Trophoblast cell (in vitro differentiated cells and primary cell): ENCODE results near the gene CFLAR.
"Not testable (repeated sequence)": the region's sequence is repeated elsewhere in the genome, so short reads cannot be mapped to it uniquely, and the experiment has no call there.

ENCODE experiments used
- DNase-seq, 2 donors: peaks; one replicate each; pipeline ENCODE4 v3.0.0-alpha.2; 2016
- H2AFZ ChIP-seq: 2 replicates; pipeline ENCODE4 v1.6.1; 2013; ENCODE audit warnings: low read length, moderate library complexity, mild to moderate bottlenecking; ENCODE audit not compliant: insufficient read depth, poor library complexity
- H2AK5ac ChIP-seq: 2 replicates; pipeline ENCODE4 v1.6.1; 2013; ENCODE audit warnings: mild to moderate bottlenecking, low read length
- H2BK120ac ChIP-seq: 2 replicates; pipeline ENCODE4 v1.6.1; 2013; ENCODE audit warnings: low read length, mild to moderate bottlenecking, moderate library complexity; ENCODE audit not compliant: insufficient read depth, poor library complexity
- H2BK12ac ChIP-seq: 2 replicates; pipeline ENCODE4 v1.6.1; 2013; ENCODE audit warnings: mild to moderate bottlenecking, low read length, moderate library complexity
- H2BK5ac ChIP-seq: 2 replicates; pipeline ENCODE4 v1.6.1; 2013; ENCODE audit warnings: low read length, low read depth, moderate library complexity, mild to moderate bottlenecking; ENCODE audit not compliant: poor library complexity
- H3K14ac ChIP-seq: 2 replicates; pipeline ENCODE4 v1.6.1; 2013; ENCODE audit warnings: mild to moderate bottlenecking, low read length
- H3K18ac ChIP-seq: 2 replicates; pipeline ENCODE4 v1.6.1; 2013; ENCODE audit warnings: mild to moderate bottlenecking, low read length
- H3K23ac ChIP-seq: 2 replicates; pipeline ENCODE4 v1.6.1; 2013; ENCODE audit warnings: low read length
- H3K27ac ChIP-seq: 2 replicates; pipeline ENCODE4 v1.5.1; 2013; ENCODE audit warnings: low read depth, mild to moderate bottlenecking, inconsistent platforms, low read length, moderate library complexity
- H3K27me3 ChIP-seq: 2 replicates; pipeline ENCODE4 v1.6.1; 2013; ENCODE audit warnings: inconsistent platforms, mild to moderate bottlenecking, low read length, moderate library complexity; ENCODE audit not compliant: insufficient read depth
- H3K36me3 ChIP-seq, 2 experiments: 1 replicate in 1 of 2; 2 replicates in 1 of 2; pipeline ENCODE4 v1.6.1; 2013; ENCODE audit warnings: low read length in 2 of 2, mild to moderate bottlenecking in 2 of 2, moderate library complexity in 1 of 2; ENCODE audit not compliant: insufficient read depth in 2 of 2, control insufficient read depth in 1 of 2
- H3K4ac ChIP-seq: 2 replicates; pipeline ENCODE4 v1.6.1; 2013; ENCODE audit warnings: low read depth, mild to moderate bottlenecking, low read length, moderate library complexity
- H3K4me1 ChIP-seq, 2 experiments: 1 replicate in 1 of 2; 2 replicates in 1 of 2; pipeline ENCODE4 v1.6.1; 2013; ENCODE audit warnings: low read length in 2 of 2, mild to moderate bottlenecking in 2 of 2, moderate library complexity in 1 of 2; ENCODE audit not compliant: insufficient read depth in 2 of 2, control insufficient read depth in 1 of 2
- H3K4me2 ChIP-seq: 2 replicates; pipeline ENCODE4 v1.6.1; 2013; ENCODE audit warnings: inconsistent platforms, mild to moderate bottlenecking, low read length, moderate library complexity
- H3K4me3 ChIP-seq: 2 replicates; pipeline ENCODE4 v1.5.1; 2013; ENCODE audit warnings: mild to moderate bottlenecking, low read depth, low read length, inconsistent platforms
- H3K79me1 ChIP-seq: one replicate; pipeline ENCODE4 v1.6.1; 2013; ENCODE audit warnings: low read length
- H3K79me2 ChIP-seq: 2 replicates; pipeline ENCODE4 v1.6.1; 2013; ENCODE audit warnings: low read length, mild to moderate bottlenecking; ENCODE audit not compliant: control insufficient read depth, insufficient read depth, poor library complexity
- H3K9ac ChIP-seq: 2 replicates; pipeline ENCODE4 v1.6.1; 2013; ENCODE audit warnings: mild to moderate bottlenecking, low read length
- H3K9me3 ChIP-seq: 2 replicates; pipeline ENCODE4 v1.6.1; 2013; ENCODE audit warnings: low read depth, mild to moderate bottlenecking, control low read depth, inconsistent platforms, low read length; ENCODE audit not compliant: insufficient read depth
- H4K12ac ChIP-seq: 2 replicates; pipeline ENCODE4 v1.6.1; 2013; ENCODE audit warnings: low read depth, mild to moderate bottlenecking, low read length, moderate library complexity
- H4K8ac ChIP-seq: 2 replicates; pipeline ENCODE4 v1.6.1; 2013; ENCODE audit warnings: low read depth, mild to moderate bottlenecking, low read length, moderate library complexity
- H4K91ac ChIP-seq: one replicate; pipeline ENCODE4 v1.6.1; 2013; ENCODE audit warnings: low read depth, mild to moderate bottlenecking, low read length, moderate library complexity
- WGBS: extraction: QIAGEN DNeasy Blood & Tissue Kit; methylation state at CpG from one replicate; pipeline ENCODE4 v1.1.7; 2013; ENCODE audit warnings: missing lambda C conversion rate; ENCODE audit not compliant: insufficient read length, insufficient coverage; ENCODE audit errors: extremely low coverage; 5-methylcytosine and 5-hydroxymethylcytosine counted together

CFLAR gene

DNA sequence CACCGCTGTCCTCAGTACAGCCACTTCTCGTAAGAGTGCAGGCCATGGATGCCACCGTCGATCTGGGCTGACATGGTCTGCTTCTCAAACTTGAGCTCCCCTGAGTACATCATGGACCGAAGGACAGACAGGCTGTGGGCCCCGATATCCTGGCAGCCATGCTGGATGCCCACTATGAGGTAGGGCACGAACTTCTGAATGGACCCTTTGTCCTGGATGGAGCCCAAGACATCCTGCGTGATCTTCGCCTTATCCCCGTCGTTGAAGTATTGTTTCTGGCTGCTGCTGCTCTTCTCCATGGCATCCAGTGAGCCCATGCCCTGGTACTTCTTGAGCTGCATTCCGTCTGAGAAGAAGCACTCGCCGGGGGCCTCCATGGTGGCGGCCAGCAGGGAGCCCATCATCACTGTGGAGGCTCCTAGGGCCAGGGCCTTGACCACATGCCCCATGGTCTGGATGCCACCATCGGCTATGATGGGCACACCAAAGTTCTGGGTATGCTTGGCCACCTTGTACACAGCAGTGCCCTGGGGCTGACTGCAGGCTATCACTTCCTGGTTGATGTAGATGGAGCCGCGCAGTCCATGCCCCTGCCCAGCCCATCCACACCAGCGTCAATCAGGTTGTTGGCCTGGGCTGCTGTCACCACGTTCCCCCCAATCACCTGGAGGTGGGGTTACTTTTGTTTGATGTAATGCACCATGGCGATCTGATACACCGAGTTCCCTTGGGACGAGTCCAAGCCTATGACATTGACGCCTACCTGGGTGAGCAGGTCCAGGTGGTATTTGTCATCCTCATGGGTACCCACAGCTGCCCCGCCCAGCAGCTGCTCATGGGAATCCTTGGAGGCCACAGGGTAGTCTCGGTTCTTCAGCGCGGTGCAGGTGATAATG is 21.8 kb downstream of the CFLAR start:
- Histone ChIP-seq H3K23ac (no peak overlapping the region), H3K18ac (no peak overlapping the region), H3K4me3 (no peak overlapping the region), H2BK12ac (no peak overlapping the region), H3K36me3 (peaks cover 5 to 12% of the 10 kb centered on the region in 2 experiments), H4K91ac (no peak overlapping the region), H3K9me3 (no peaks in the 10 kb centered on the region), H3K79me1 (peaks cover 3% of the 10 kb centered on the region), H2AFZ (no peak overlapping the region), H3K27ac (no peak overlapping the region), H3K4me2 (no peak overlapping the region), H3K9ac (no peak overlapping the region), H4K8ac (no peak overlapping the region), H3K79me2 (no peaks in the 10 kb centered on the region), H2BK120ac (no peak overlapping the region), H2AK5ac (no peak overlapping the region), H2BK5ac (no peak overlapping the region), H3K4me1 (peaks cover 13% of the 10 kb centered on the region in 2 experiments), H4K12ac (no peak overlapping the region), H3K27me3 (no peaks in the 10 kb centered on the region), H3K4ac (no peak overlapping the region), H3K14ac (no peak overlapping the region)
- WGBS = no CpG with 5 or more reads among the region's 28 CpGs
- peak; percentile 86 to 88 for DNase-seq

- Histone ChIP-seq H3K36me3 (peaks cover 5 to 12% of the 10 kb centered on the region in 2 experiments), H3K14ac (no peak overlapping the region), H3K4me2 (no peak overlapping the region), H2AK5ac (peak overlapping the region; percentile 3), H3K4me1 (peaks cover 13% of the 10 kb centered on the region in 2 experiments), H3K9ac (peak overlapping the region; percentile 58), H3K9me3 (no peaks in the 10 kb centered on the region), H4K8ac (no peak overlapping the region), H2BK5ac (no peak overlapping the region), H3K4ac (no peak overlapping the region), H4K12ac (no peak overlapping the region), H2AFZ (no peak overlapping the region), H2BK12ac (no peak overlapping the region), H3K23ac (peak overlapping the region; percentile 42), H3K27ac (no peak overlapping the region), H4K91ac (no peak overlapping the region), H3K79me1 (peaks cover 3% of the 10 kb centered on the region), H3K18ac (no peak overlapping the region), H2BK120ac (no peak overlapping the region), H3K79me2 (no peaks in the 10 kb centered on the region), H3K27me3 (no peaks in the 10 kb centered on the region), H3K4me3 (no peak overlapping the region)
- no peak for DNase-seq
- no CpG with 5 or more reads among the region's 15 CpGs for WGBS
Observed at GRCh38 chr2:201138401-201138970, 22.5 kb downstream of the CFLAR start.

DNA sequence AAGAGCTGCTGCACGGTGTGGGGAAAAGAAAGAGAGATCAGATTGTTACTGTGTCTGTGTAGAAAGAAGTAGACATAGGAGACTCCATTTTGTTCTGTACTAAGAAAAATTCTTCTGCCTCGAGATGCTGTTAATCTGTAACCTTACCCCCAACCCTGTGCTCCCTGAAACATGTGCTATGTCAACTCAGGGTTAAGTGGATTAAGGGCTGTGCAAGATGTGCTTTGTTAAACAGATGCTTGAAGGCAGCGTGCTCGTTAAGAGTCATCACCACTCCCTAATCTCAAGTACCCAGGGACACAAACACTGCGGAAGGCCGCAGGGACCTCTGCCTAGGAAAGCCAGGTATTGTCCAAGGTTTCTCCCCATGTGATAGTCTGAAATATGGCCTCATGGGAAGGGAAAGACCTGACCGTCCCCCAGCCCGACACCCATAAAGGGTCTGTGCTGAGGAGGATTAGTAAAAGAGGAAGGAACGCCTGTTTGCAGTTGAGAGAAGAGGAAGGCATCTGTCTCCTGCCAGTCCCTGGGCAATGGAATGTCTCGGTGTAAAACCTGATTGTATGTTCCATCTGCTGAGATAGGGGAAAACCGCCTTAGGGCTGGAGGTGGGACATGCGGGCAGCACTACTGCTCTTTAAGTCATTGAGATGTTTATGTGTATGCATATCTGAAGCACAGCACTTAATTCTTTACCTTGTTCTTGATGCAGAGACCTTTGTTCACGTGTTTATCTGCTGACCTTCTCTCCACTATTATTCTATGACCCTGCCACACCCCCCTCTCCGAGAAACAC is 23.2 kb downstream of the CFLAR start:
- not testable (repeated sequence) for H3K4ac ChIP-seq

GRCh38 chr2:201139836-201140604 is 24.1 kb downstream of the CFLAR start:
- Histone ChIP-seq H2AFZ (no peak overlapping the region), H3K23ac (no peak overlapping the region), H3K4me3 (no peak overlapping the region), H2BK120ac (no peak overlapping the region), H2AK5ac (no peak overlapping the region), H2BK12ac (no peak overlapping the region), H3K36me3 (peaks cover 5 to 12% of the 10 kb centered on the region in 2 experiments), H3K79me2 (no peaks in the 10 kb centered on the region), H3K4me2 (no peak overlapping the region), H3K9me3 (no peaks in the 10 kb centered on the region), H3K9ac (no peak overlapping the region), H4K91ac (no peak overlapping the region), H3K18ac (no peak overlapping the region), H4K8ac (no peak overlapping the region), H4K12ac (no peak overlapping the region), H3K79me1 (peaks cover 3% of the 10 kb centered on the region), H3K27ac (no peak overlapping the region), H3K27me3 (no peaks in the 10 kb centered on the region), H3K4me1 (peaks cover 13% of the 10 kb centered on the region in 2 experiments), H3K4ac (no peak overlapping the region), H2BK5ac (no peak overlapping the region), H3K14ac (peak overlapping the region; percentile 82)
- no CpG with 5 or more reads among the region's 34 CpGs for WGBS
- DNase-seq = peak in 1 of 2 donors; percentile 59

More for the DNA sequence above, 23.2 kb downstream of the CFLAR start:
- H3K4me3 ChIP-seq, H3K79me1 ChIP-seq, H4K91ac ChIP-seq, H3K18ac ChIP-seq, H4K8ac ChIP-seq, H3K79me2 ChIP-seq, H2BK5ac ChIP-seq, H2AFZ ChIP-seq, H4K12ac ChIP-seq, H2BK12ac ChIP-seq, H3K9ac ChIP-seq, H3K4me2 ChIP-seq, H3K9me3 ChIP-seq, H3K14ac ChIP-seq, H3K27ac ChIP-seq, H2BK120ac ChIP-seq, H3K27me3 ChIP-seq, H2AK5ac ChIP-seq, H3K23ac ChIP-seq: not testable (repeated sequence)
- Histone ChIP-seq H3K4me1 (peaks cover 13% of the 10 kb centered on the region in 2 experiments), H3K36me3 (peaks cover 5 to 12% of the 10 kb centered on the region in 2 experiments)
- no CpG with 5 or more reads among the region's 14 CpGs for WGBS
- peak; percentile 87 to 91 for DNase-seq
